ENCODE results near the gene CLOCK.

The CLOCK gene

GRCh38 chr4:55540271-55540670, 6.4 kb downstream of the CLOCK start:
- H3K4me3 ChIP-seq (replicated peaks in 1 of 2; ENCODE audit: low read depth in 2 of 2, low read length in 2 of 2): no peak overlapping the region
- TF ChIP-seq CTCF (IDR thresholded peaks at IDR 0.05; ENCODE audit: low read depth, low read length): no peak
- DNase-seq (ENCODE audit: low read depth in 2 of 2): no peak

- peak in 1 of 2 donors; percentile 29 for DNase-seq (ENCODE audit: low read depth in 2 of 2)
- no peak for TF ChIP-seq CTCF (IDR thresholded peaks at IDR 0.05; ENCODE audit: low read depth, low read length)
- H3K4me3 ChIP-seq (replicated peaks in 1 of 2; ENCODE audit: low read depth in 2 of 2, low read length in 2 of 2): no peak overlapping the region
These were observed 7.1 kb downstream of the CLOCK start for GRCh38 chr4:55539658-55540057.

- no peak for DNase-seq (ENCODE audit: low read depth in 2 of 2)
- TF ChIP-seq CTCF (IDR thresholded peaks at IDR 0.05; ENCODE audit: low read depth, low read length): no peak
- H3K4me3 ChIP-seq (replicated peaks in 1 of 2; ENCODE audit: low read depth in 2 of 2, low read length in 2 of 2): no peak overlapping the region
These were observed 8.2 kb downstream of the CLOCK start for GRCh38 chr4:55538531-55538930.

GRCh38 chr4:55534306-55534705, 12.4 kb downstream of the CLOCK start:
- no peak for DNase-seq (ENCODE audit: low read depth in 2 of 2)
- no peak for TF ChIP-seq CTCF (IDR thresholded peaks at IDR 0.05; ENCODE audit: low read depth, low read length)
- no peak overlapping the region for H3K4me3 ChIP-seq (replicated peaks in 1 of 2; ENCODE audit: low read depth in 2 of 2, low read length in 2 of 2)

- no peak overlapping the region for H3K4me3 ChIP-seq (replicated peaks in 1 of 2; ENCODE audit: low read depth in 2 of 2, low read length in 2 of 2)
- DNase-seq (ENCODE audit: low read depth in 2 of 2): no peak
- TF ChIP-seq CTCF (IDR thresholded peaks at IDR 0.05; ENCODE audit: low read depth, low read length): no peak
These were observed 16.0 kb downstream of the CLOCK start for GRCh38 chr4:55530691-55531090.

GRCh38 chr4:55530167-55530566, 16.5 kb downstream of the CLOCK start:
- no peak for TF ChIP-seq CTCF (IDR thresholded peaks at IDR 0.05; ENCODE audit: low read depth, low read length)
- DNase-seq (ENCODE audit: low read depth in 2 of 2): no peak
- H3K4me3 ChIP-seq (replicated peaks in 1 of 2; ENCODE audit: low read depth in 2 of 2, low read length in 2 of 2): no peak overlapping the region

DNA sequence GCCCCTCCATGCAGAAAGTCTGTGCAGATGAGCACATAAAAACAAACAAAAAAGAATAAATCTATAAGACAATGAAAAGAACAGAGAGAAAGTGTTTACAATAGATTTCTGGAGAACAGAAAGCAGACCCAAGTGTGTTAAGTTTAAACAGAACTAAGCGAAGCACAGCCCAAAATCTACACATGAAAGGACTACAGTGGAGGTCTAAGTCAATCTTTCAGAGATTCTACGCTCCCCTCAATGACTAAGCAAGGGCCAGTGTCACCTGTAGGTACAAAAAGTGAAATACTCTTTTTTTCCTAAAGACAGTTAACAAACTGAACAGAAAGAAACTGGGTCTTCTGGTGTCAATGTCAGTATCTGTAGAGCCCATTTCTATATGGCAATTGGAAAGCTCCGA, 18.2 kb downstream of the CLOCK start:
- TF ChIP-seq CTCF (IDR thresholded peaks at IDR 0.05; ENCODE audit: low read depth, low read length): no peak

More for the DNA sequence above, 18.2 kb downstream of the CLOCK start:
- H3K4me3 ChIP-seq (replicated peaks in 1 of 2; ENCODE audit: low read depth in 2 of 2, low read length in 2 of 2): no peak overlapping the region
- DNase-seq (ENCODE audit: low read depth in 2 of 2): no peak
